ENCODE measurements around the gene RARG.

Gene RARG

DNA sequence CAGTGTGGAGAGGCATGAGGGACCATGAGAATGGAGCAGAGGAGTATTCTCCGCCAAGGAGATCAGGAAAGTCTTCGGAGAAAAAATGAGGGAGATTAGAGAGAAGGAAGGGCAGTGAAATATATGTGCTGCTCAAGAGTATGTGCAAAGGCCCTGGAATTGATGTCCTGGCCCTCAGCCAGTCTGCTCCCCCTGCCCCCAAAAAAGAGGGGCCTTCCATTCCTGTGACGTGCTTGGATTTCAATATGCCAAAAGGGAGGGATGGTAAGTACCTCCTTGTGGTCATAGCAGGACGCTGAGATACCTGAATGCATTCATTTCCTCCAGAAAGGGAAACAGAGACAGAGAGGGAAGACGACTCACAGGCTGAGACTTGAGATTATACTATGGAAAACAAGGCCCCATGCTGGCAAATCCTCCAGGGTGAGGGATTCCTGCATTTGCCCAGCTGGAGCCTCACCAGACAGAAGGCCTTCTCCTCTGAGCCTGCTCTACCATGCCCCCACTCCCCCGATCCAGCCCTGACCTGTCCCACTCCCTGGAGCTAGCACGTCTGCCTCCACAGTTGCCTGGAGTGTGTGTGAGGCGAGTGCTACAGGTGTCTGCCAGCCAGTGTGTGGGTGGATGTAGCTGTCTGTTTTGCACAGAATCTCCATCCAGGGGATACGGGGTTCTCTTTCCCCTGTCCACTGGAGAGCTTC, 3.9 kb upstream of the RARG start:
- no peak for DNase-seq (ENCODE audit: low spot score)
- in situ Hi-C loops (cut with MboI; ENCODE audit: low sequenced_read_pairs, unreplicated experiment) = no loop called here
- TF ChIP-seq, protein P1, sequence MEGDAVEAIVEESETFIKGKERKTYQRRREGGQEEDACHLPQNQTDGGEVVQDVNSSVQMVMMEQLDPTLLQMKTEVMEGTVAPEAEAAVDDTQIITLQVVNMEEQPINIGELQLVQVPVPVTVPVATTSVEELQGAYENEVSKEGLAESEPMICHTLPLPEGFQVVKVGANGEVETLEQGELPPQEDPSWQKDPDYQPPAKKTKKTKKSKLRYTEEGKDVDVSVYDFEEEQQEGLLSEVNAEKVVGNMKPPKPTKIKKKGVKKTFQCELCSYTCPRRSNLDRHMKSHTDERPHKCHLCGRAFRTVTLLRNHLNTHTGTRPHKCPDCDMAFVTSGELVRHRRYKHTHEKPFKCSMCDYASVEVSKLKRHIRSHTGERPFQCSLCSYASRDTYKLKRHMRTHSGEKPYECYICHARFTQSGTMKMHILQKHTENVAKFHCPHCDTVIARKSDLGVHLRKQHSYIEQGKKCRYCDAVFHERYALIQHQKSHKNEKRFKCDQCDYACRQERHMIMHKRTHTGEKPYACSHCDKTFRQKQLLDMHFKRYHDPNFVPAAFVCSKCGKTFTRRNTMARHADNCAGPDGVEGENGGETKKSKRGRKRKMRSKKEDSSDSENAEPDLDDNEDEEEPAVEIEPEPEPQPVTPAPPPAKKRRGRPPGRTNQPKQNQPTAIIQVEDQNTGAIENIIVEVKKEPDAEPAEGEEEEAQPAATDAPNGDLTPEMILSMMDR (IDR thresholded peaks at IDR 0.05; ENCODE audit: borderline replicate concordance, control extremely low read depth, extremely low read depth, insufficient read depth, missing control alignments) = no peak

- no peak for DNase-seq (ENCODE audit: low spot score)
- TF ChIP-seq, protein P1 (IDR thresholded peaks at IDR 0.05; ENCODE audit: borderline replicate concordance, control extremely low read depth, extremely low read depth, insufficient read depth, missing control alignments) = no peak
- in situ Hi-C loops (cut with MboI; ENCODE audit: low sequenced_read_pairs, unreplicated experiment) = no loop called here
Observed at GRCh38 chr12:53235164-53235563, 3.2 kb upstream of the RARG start.

- no peak for DNase-seq (ENCODE audit: low spot score)
- TF ChIP-seq, protein P1 (IDR thresholded peaks at IDR 0.05; ENCODE audit: borderline replicate concordance, control extremely low read depth, extremely low read depth, insufficient read depth, missing control alignments) = no peak
- in situ Hi-C loops (cut with MboI; ENCODE audit: low sequenced_read_pairs, unreplicated experiment) = no loop called here
Observed at GRCh38 chr12:53234271-53234914, 2.4 kb upstream of the RARG start.

- TF ChIP-seq, protein P1 (IDR thresholded peaks at IDR 0.05; ENCODE audit: borderline replicate concordance, control extremely low read depth, extremely low read depth, insufficient read depth, missing control alignments) = no peak
- in situ Hi-C loops (cut with MboI; ENCODE audit: low sequenced_read_pairs, unreplicated experiment) = no loop called here
- no peak for DNase-seq (ENCODE audit: low spot score)
Observed at GRCh38 chr12:53233671-53234121, 1.7 kb upstream of the RARG start.

DNA sequence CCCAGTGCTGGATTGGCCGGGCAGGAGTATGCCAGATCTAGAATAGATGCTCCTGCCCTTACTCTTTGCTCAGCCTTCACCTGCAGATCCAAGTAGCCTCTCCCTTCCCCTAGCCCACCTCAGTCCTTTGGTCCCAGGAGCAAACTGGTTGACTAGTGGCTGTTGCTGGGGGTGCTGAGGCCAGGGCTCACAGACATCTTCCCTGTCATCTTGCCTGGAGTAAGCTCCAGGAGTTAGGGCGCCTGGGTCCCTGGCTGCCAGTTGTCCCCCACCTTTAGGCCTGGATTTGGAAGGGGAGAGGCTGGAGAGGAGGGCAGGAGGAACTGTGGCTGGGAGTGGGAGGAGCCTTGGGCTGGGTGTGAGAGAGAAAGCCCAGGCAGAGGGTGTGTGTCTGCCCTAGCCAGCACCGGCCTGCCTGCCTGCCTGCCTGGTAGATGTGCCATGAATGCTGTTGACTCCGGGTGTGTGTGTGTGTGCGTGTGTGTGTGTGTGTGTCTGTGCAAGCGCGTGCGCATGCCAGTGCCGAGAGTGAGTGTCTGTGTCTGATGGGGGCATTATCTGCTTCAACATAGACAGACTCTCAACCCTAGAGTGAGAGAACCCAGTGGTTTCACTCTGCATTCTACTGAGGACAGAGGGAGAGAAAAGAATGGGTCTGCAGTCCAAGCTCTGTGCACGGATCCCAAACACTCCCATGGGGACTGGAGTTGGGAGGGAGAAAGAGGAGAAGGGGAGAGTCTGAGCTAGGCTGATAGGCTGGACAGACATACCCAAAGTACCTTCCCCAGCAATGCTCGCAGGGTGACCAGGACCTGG, 845 bp upstream of the RARG start:
- peak; percentile 67 for DNase-seq (ENCODE audit: low spot score)
- in situ Hi-C loops (cut with MboI; ENCODE audit: low sequenced_read_pairs, unreplicated experiment) = no loop called here
- TF ChIP-seq, protein P1 (IDR thresholded peaks at IDR 0.05; ENCODE audit: borderline replicate concordance, control extremely low read depth, extremely low read depth, insufficient read depth, missing control alignments) = no peak

- TF ChIP-seq, protein P1 (IDR thresholded peaks at IDR 0.05; ENCODE audit: borderline replicate concordance, control extremely low read depth, extremely low read depth, insufficient read depth, missing control alignments) = no peak
- in situ Hi-C loops (cut with MboI; ENCODE audit: low sequenced_read_pairs, unreplicated experiment) = no loop called here
- no peak for DNase-seq (ENCODE audit: low spot score)
Observed at GRCh38 chr12:53231671-53231920, 413 bp downstream of the RARG start.
